GM23248 (cell line): ENCODE results near the gene KAT14.
"Not testable (repeated sequence)": the region's sequence is repeated elsewhere in the genome, so short reads cannot be mapped to it uniquely, and the experiment has no call there.

Source experiments
- EZH2 ChIP-seq: fragments of 200-600 bp; sonication (generic); IDR thresholded peaks from 2 replicates; pipeline ENCODE4 v1.6.1; 2018; ENCODE audit warnings: antibody characterized with exemption, mild to moderate bottlenecking; ENCODE audit not compliant: insufficient read depth, poor library complexity, severe bottlenecking
- EZH2phosphoT487 ChIP-seq: fragments of 200-600 bp; sonication (generic); IDR thresholded peaks from 2 replicates; pipeline ENCODE4 v1.6.1; 2018; ENCODE audit warnings: antibody characterized with exemption, moderate library complexity, mild to moderate bottlenecking, low read depth; ENCODE audit not compliant: insufficient read depth

GRCh38 chr20:18100569-18100968 lies 37.1 kb upstream of the KAT14 start:
- TF ChIP-seq EZH2, EZH2phosphoT487: not testable (repeated sequence)
